GM12892 (cell line): ENCODE data around the gene ANKRD31.
"Not testable (repeated sequence)": the region's sequence is repeated elsewhere in the genome, so short reads cannot be mapped to it uniquely, and the experiment has no call there.

Source experiments
- POLR2A ChIP-seq: IDR thresholded peaks from 2 replicates; pipeline ENCODE4 v1.6.1; 2011; ENCODE audit warnings: low read depth, low read length, control low read depth
- POLR2AphosphoS5 ChIP-seq: IDR thresholded peaks from 2 replicates; pipeline ENCODE4 v1.6.1; 2011; ENCODE audit warnings: low read depth, low read length, control low read depth
- TAF1 ChIP-seq: IDR thresholded peaks from 2 replicates; pipeline ENCODE4 v1.6.1; 2011; ENCODE audit warnings: low read depth, mild to moderate bottlenecking, control low read depth, low read length, borderline replicate concordance

GRCh38 chr5:75176009-75176408 lies 60.7 kb downstream of the ANKRD31 start:
- TF ChIP-seq POLR2AphosphoS5, TAF1, POLR2A: not testable (repeated sequence)
